ENCODE results near the gene LRWD1.
"Not testable (repeated sequence)": the region's sequence is repeated elsewhere in the genome, so short reads cannot be mapped to it uniquely, and the experiment has no call there.

GRCh38 chr7:102503141-102503540 lies 38.4 kb downstream of the LRWD1 start:
- TF ChIP-seq CTCF (IDR thresholded peaks at IDR 0.05); POLR2AphosphoS2 (conservative IDR thresholded peaks at IDR 0.05; ENCODE audit: low read length): not testable (repeated sequence)
